Panc1 (cell line): ENCODE data around the gene EBF4. TPM values are rescaled to one million over a fixed set of nuclear protein-coding genes. Genes with fewer than 3 reads are reported as not detected.

Experiments used
- ATAC-seq: fragments of 200-7000 bp; cut with Tn5 transposase; 2 replicates; pipeline ENCODE4 v1.9.1; 2020; ENCODE audit warnings: mild to moderate bottlenecking, moderate library complexity
- BruUV-seq: library from RNA; stranded (reverse); fragments of 400-500 nt; replicated peaks from 2 replicates; lab custom pipeline; 2021; lab: Mats Ljungman, UMichigan
- CTCF ChIA-PET: fragments of 300-600 bp; sonication (Branson Sonifier 250); formaldehyde crosslinking; loops from one replicate; lab custom pipeline; 2022; ENCODE audit warnings: antibody characterized with exemption; lab: Charles Lee
- POLR2A ChIA-PET: fragments of 300-600 bp; sonication (Branson Sonifier 250); formaldehyde crosslinking; loops from one replicate; lab custom pipeline; 2022; ENCODE audit warnings: antibody characterized with exemption; lab: Charles Lee
- DNase-seq: peaks from one replicate; pipeline ENCODE4 v3.0.0-alpha.2; 2010; ENCODE audit warnings: low read depth, low spot score
- H3K27ac ChIP-seq: 2 replicates; pipeline ENCODE4 v1.5.1; 2011; ENCODE audit warnings: mild to moderate bottlenecking, low read length, inconsistent platforms
- H3K27me3 ChIP-seq: fragments of 200-500 bp; sonication (Bioruptor generic); 2 replicates; pipeline ENCODE4 v1.6.0; 2014; ENCODE audit warnings: low read length, inconsistent platforms; ENCODE audit not compliant: control insufficient read depth, insufficient read depth
- H3K36me3 ChIP-seq: fragments of 200-500 bp; sonication (Bioruptor generic); 2 replicates; pipeline ENCODE4 v1.5.1; 2014; ENCODE audit warnings: inconsistent platforms, mild to moderate bottlenecking, low read length, moderate library complexity; ENCODE audit not compliant: control insufficient read depth, insufficient read depth
- H3K4me1 ChIP-seq: 2 replicates; pipeline ENCODE4 v1.5.1; 2011; ENCODE audit warnings: inconsistent platforms, mild to moderate bottlenecking, low read length, moderate library complexity; ENCODE audit not compliant: control insufficient read depth, insufficient read depth
- H3K4me3 ChIP-seq, 2 experiments: 2 replicates each; pipeline ENCODE4 v1.5.1; 2011 to 2012; ENCODE audit warnings: low read depth in 2 of 2, low read length in 2 of 2, mild to moderate bottlenecking in 2 of 2, inconsistent platforms in 1 of 2, moderate library complexity in 1 of 2
- H3K9me3 ChIP-seq: fragments of 200-500 bp; sonication (Bioruptor generic); 2 replicates; pipeline ENCODE4 v1.5.1; 2014; ENCODE audit warnings: low read depth, mild to moderate bottlenecking, inconsistent platforms, low read length, moderate library complexity; ENCODE audit not compliant: control insufficient read depth, insufficient read depth
- POLR2AphosphoS5 ChIP-seq: IDR thresholded peaks from 2 replicates; pipeline ENCODE4 v1.6.1; 2012; ENCODE audit warnings: mild to moderate bottlenecking, low read depth, low read length, moderate library complexity
- SIN3A ChIP-seq: IDR thresholded peaks from 2 replicates; pipeline ENCODE4 v1.6.1; 2012; ENCODE audit warnings: low read depth, mild to moderate bottlenecking, low read length, moderate library complexity, borderline replicate concordance; ENCODE audit not compliant: insufficient read depth
- TCF7L2 ChIP-seq: IDR thresholded peaks from 2 replicates; pipeline ENCODE4 v1.6.1; 2011; ENCODE audit warnings: mild to moderate bottlenecking, low read depth, low read length, inconsistent platforms
- in situ Hi-C: cut with HindIII; loops from 2 replicates; pipeline ENCODE4 v1.10.0; 2016; ENCODE audit warnings: low sequenced_read_pairs, low pct_unique_long_range_greater_than_20kb
- intact Hi-C: fragments of 100-400 bp; cut with micrococcal nuclease; formaldehyde crosslinking; loops from one replicate; pipeline ENCODE4 v1.10.0; 2022; ENCODE audit not compliant: unreplicated experiment
- total RNA-seq: library from RNA; stranded (reverse); gene quantifications from one replicate; pipeline ENCODE4 v1.2.1, GENCODE V29; 2021; ENCODE audit not compliant: unreplicated experiment
- TF ChIP-seq, protein P1 (sequence below): fragments of 450-650 bp; IDR thresholded peaks from 2 replicates; pipeline ENCODE4 v1.5.1; 2017; ENCODE audit warnings: mild to moderate bottlenecking
- TF ChIP-seq, protein P2 (sequence below), 2 experiments: IDR thresholded peaks; 2 replicates each; pipeline ENCODE4 v1.6.1; 2011 to 2012; ENCODE audit warnings: low read depth in 2 of 2, control low read depth in 1 of 2, low read length in 1 of 2, mild to moderate bottlenecking in 1 of 2, moderate library complexity in 1 of 2; ENCODE audit not compliant: insufficient read depth in 1 of 2

The EBF4 gene
- total RNA-seq, 1 experiment from 2014 or later = 6.8 TPM

GRCh38 chr20:2797136-2797983, 104.8 kb downstream of the EBF4 start:
- Histone ChIP-seq H3K4me1 (no peaks in the 10 kb centered on the region; the same call in 1 of the 2 replicates), H3K27ac (no peak overlapping the region), H3K9me3 (no peaks in the 10 kb centered on the region), H3K36me3 (no peaks in the 10 kb centered on the region), H3K4me3 (no peak overlapping the region), H3K27me3 (peaks cover 18% of the 10 kb centered on the region)
- intact Hi-C loops = no loop called here
- TF ChIP-seq TCF7L2 = no peak
- ChIA-PET CTCF (no interaction called here), POLR2A (no interaction called here)
- in situ Hi-C loops = no loop called here
- no peak for DNase-seq
- BruUV-seq = no TSS peak
- ATAC-seq = no peak

DNA sequence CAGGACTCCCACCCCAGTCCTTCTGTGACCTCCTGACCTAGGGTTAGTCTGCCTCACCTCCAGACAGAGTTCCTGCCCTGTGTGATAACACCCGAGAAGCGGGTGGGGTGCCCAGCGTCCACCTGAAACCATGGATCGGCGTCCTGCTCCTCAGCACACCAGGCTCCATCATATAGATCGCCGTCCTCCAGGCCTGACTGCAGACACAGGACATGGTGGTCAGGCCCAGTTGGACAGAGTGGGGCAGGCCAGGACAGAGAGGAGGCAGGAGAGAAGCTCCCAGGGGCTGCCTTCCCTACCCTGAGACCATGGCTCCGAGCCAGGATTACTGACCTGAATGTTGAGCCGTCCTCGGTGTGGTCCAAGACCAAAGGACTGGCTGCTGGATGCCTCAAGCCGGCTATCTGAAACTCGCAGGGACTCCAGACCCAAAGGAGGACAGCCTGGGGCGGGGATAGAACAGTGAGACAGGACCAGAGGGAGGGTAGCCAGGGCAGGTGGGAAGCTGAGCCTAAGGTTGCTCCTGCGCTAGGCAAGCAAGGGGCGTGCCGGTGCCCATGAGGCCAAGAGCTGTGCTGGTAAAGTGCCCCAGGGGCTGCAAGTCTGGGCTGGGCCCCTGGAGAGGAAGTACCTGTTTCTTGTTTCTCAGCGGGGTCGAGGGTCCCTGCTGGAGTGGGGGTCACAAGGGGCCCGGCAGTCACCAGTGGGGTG, 105.7 kb downstream of the EBF4 start:
- intact Hi-C loops = no loop called here
- in situ Hi-C loops = no loop called here
- DNase-seq (no peak), ATAC-seq (no peak)
- Histone ChIP-seq H3K4me3 (no peak overlapping the region), H3K27ac (no peak overlapping the region), H3K9me3 (no peaks in the 10 kb centered on the region), H3K36me3 (no peaks in the 10 kb centered on the region), H3K4me1 (no peaks in the 10 kb centered on the region; the same call in 1 of the 2 replicates), H3K27me3 (peaks cover 17% of the 10 kb centered on the region; the same call in 1 of the 2 replicates)
- BruUV-seq = no TSS peak
- TF ChIP-seq, protein P1, sequence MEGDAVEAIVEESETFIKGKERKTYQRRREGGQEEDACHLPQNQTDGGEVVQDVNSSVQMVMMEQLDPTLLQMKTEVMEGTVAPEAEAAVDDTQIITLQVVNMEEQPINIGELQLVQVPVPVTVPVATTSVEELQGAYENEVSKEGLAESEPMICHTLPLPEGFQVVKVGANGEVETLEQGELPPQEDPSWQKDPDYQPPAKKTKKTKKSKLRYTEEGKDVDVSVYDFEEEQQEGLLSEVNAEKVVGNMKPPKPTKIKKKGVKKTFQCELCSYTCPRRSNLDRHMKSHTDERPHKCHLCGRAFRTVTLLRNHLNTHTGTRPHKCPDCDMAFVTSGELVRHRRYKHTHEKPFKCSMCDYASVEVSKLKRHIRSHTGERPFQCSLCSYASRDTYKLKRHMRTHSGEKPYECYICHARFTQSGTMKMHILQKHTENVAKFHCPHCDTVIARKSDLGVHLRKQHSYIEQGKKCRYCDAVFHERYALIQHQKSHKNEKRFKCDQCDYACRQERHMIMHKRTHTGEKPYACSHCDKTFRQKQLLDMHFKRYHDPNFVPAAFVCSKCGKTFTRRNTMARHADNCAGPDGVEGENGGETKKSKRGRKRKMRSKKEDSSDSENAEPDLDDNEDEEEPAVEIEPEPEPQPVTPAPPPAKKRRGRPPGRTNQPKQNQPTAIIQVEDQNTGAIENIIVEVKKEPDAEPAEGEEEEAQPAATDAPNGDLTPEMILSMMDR = no peak
- TF ChIP-seq POLR2AphosphoS5 = no peak
- TF ChIP-seq SIN3A = no peak
- no peak for TF ChIP-seq TCF7L2
- TF ChIP-seq, protein P2, sequence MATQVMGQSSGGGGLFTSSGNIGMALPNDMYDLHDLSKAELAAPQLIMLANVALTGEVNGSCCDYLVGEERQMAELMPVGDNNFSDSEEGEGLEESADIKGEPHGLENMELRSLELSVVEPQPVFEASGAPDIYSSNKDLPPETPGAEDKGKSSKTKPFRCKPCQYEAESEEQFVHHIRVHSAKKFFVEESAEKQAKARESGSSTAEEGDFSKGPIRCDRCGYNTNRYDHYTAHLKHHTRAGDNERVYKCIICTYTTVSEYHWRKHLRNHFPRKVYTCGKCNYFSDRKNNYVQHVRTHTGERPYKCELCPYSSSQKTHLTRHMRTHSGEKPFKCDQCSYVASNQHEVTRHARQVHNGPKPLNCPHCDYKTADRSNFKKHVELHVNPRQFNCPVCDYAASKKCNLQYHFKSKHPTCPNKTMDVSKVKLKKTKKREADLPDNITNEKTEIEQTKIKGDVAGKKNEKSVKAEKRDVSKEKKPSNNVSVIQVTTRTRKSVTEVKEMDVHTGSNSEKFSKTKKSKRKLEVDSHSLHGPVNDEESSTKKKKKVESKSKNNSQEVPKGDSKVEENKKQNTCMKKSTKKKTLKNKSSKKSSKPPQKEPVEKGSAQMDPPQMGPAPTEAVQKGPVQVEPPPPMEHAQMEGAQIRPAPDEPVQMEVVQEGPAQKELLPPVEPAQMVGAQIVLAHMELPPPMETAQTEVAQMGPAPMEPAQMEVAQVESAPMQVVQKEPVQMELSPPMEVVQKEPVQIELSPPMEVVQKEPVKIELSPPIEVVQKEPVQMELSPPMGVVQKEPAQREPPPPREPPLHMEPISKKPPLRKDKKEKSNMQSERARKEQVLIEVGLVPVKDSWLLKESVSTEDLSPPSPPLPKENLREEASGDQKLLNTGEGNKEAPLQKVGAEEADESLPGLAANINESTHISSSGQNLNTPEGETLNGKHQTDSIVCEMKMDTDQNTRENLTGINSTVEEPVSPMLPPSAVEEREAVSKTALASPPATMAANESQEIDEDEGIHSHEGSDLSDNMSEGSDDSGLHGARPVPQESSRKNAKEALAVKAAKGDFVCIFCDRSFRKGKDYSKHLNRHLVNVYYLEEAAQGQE (IDR thresholded peaks at IDR 0.05; ENCODE audit: insufficient read depth in 1 of 2, low read depth in 2 of 2, low read length in 1 of 2) = no peak
- POLR2A ChIA-PET = no interaction called here
- CTCF ChIA-PET = no interaction called here
